Lung (tissue), 12 donors: ENCODE results near the gene KRTAP22-1. TPM values are rescaled to one million over a fixed set of nuclear protein-coding genes. Genes with fewer than 3 reads are reported as not detected.

Experiments used
- ATAC-seq: fragments of 200-7000 bp; cut with Tn5 transposase; one replicate; pipeline ENCODE4 v1.9.1; 2020; ENCODE audit warnings: moderate number of reproducible peaks; ENCODE audit not compliant: insufficient read depth, low FRiP score
- DNase-seq, 3 donors: peaks; one replicate each; pipeline ENCODE4 v3.0.0-alpha.2; 2013 to 2017
- H3K27ac ChIP-seq, 2 donors: one replicate each; pipeline ENCODE4 v1.5.1; 2013; ENCODE audit warnings: mild to moderate bottlenecking in 2 of 2, moderate library complexity in 2 of 2, control low read depth in 1 of 2, inconsistent platforms in 1 of 2, low read depth in 1 of 2, low read length in 1 of 2
- H3K27me3 ChIP-seq, 3 donors: one replicate each; pipeline ENCODE4 v1.5.1; 2013; ENCODE audit warnings: low read length in 2 of 3; ENCODE audit not compliant: control insufficient read depth in 3 of 3, insufficient read depth in 3 of 3
- H3K36me3 ChIP-seq, 4 donors: one replicate each; pipeline ENCODE4 v1.5.1; 2013; ENCODE audit warnings: low read length in 4 of 4, mild to moderate bottlenecking in 1 of 4, moderate library complexity in 1 of 4; ENCODE audit not compliant: control insufficient read depth in 4 of 4, insufficient read depth in 4 of 4
- H3K4me1 ChIP-seq, 5 donors: one replicate each; pipeline ENCODE4 v1.5.1; 2013; ENCODE audit warnings: low read length in 5 of 5, mild to moderate bottlenecking in 2 of 5, moderate library complexity in 1 of 5; ENCODE audit not compliant: control insufficient read depth in 5 of 5, insufficient read depth in 5 of 5
- H3K4me3 ChIP-seq: one replicate; pipeline ENCODE4 v1.5.1; 2013; ENCODE audit warnings: mild to moderate bottlenecking, control low read depth, moderate library complexity
- H3K9ac ChIP-seq, 2 donors: one replicate each; pipeline ENCODE4 v1.5.1; 2013; ENCODE audit warnings: low read length in 2 of 2, control low read depth in 1 of 2; ENCODE audit not compliant: insufficient read depth in 1 of 2
- H3K9me3 ChIP-seq, 4 donors: one replicate each; pipeline ENCODE4 v1.5.1; 2013; ENCODE audit warnings: low read length in 3 of 4, mild to moderate bottlenecking in 1 of 4, moderate library complexity in 1 of 4; ENCODE audit not compliant: control insufficient read depth in 4 of 4, insufficient read depth in 3 of 4
- WGBS, 2 donors: extraction: QIAGEN DNeasy Blood & Tissue Kit; methylation state at CpG; one replicate each; pipeline ENCODE4 v1.1.7; 2013; 5-methylcytosine and 5-hydroxymethylcytosine counted together
- polyA plus RNA-seq, 2 donors: library from polyadenylated mRNA; stranded (reverse); fragments of 200-250 nt; gene quantifications; one replicate each; pipeline ENCODE4 v1.2.1, GENCODE V29; 2013
- total RNA-seq, 2 donors: library from RNA; depleted of rRNA in 1 of 2; stranded (reverse); fragments of >200 nt in 1 of 2; gene quantifications; one replicate each; pipeline ENCODE4 v1.2.1, GENCODE V29; 2014 to 2021
- TF ChIP-seq, protein P1 (sequence below): IDR thresholded peaks from 2 replicates; pipeline ENCODE4 v1.5.1; 2012; ENCODE audit warnings: mild to moderate bottlenecking; ENCODE audit errors: control extremely low read depth, extremely low read depth
- donor health status: control.
- donor health status: control.
- donor health status: Bipolar disorder and iron deficiency.
- donor health status: healthy.
- donor health status: DM: yes; HTN: yes; CAD: no.

The KRTAP22-1 gene
- total and polyA plus RNA-seq, 4 donors = not detected

DNA sequence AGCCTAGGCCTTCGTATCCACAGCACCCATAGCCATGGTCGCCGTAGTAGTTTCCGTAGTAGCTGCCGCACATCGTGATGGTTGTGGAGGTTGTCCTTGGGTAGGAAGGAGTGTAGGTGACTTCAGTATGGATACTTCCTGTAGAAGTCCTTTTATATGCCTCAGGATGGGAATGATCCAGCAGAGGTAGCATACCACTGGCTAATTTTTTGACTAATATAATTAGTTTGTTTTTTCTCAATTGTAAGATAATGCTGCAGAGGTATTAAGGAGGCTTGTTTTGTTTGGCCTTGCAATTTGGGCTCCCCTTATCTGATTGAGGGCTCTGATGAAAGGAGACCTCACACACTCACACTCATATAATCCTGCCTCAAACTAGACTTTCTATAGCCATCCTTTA, 2.1 kb upstream of the KRTAP22-1 start, which contains the start of gene KRTAP6-2:
KRTAP6-2 (minus strand) TSS at position 101 of the 400 bp plus-strand sequence; CDS start at position 73, 28 bp downstream.
- Histone ChIP-seq H3K27ac (no peak within 1 kb of the TSS), H3K36me3 (no peaks in the 10 kb centered on the region), H3K27me3 (no peaks in the 10 kb centered on the region), H3K4me3 (no peak within 1 kb of the TSS), H3K9ac (no peak within 1 kb of the TSS), H3K9me3 (no peaks in the 10 kb centered on the region), H3K4me1 (no peaks in the 10 kb centered on the region)
- ATAC-seq (no peak), DNase-seq (no peak)
- TF ChIP-seq, protein P1, sequence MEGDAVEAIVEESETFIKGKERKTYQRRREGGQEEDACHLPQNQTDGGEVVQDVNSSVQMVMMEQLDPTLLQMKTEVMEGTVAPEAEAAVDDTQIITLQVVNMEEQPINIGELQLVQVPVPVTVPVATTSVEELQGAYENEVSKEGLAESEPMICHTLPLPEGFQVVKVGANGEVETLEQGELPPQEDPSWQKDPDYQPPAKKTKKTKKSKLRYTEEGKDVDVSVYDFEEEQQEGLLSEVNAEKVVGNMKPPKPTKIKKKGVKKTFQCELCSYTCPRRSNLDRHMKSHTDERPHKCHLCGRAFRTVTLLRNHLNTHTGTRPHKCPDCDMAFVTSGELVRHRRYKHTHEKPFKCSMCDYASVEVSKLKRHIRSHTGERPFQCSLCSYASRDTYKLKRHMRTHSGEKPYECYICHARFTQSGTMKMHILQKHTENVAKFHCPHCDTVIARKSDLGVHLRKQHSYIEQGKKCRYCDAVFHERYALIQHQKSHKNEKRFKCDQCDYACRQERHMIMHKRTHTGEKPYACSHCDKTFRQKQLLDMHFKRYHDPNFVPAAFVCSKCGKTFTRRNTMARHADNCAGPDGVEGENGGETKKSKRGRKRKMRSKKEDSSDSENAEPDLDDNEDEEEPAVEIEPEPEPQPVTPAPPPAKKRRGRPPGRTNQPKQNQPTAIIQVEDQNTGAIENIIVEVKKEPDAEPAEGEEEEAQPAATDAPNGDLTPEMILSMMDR = no peak
- WGBS, 2 donors = 95 to 99% methylated on average over 6 of the region's 6 CpGs

DNA sequence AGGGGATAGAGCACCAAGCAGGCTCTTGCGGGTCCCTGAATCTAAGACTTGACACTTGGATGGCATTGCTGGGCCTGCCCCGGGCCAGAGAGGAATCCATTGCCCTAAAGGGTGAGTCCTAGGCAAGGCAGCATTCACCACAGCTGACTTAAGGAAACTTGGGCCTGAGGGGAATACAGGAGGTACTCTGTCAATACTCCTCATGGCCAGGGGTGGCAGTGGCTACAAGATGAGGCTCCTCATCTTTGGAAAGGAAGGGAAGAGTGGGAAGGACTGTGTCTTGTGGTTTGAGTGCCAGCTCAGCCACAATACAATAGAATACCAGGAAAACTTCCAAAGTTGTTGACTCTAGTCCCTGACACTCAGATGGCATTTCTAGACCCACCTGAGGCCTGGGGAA, 5.1 kb downstream of the KRTAP22-1 start:
- ATAC-seq (no peak), DNase-seq (no peak)
- H3K27me3 ChIP-seq = no peaks in the 10 kb centered on the region
- H3K36me3 ChIP-seq = no peaks in the 10 kb centered on the region
- no peak overlapping the region for H3K27ac ChIP-seq
- H3K9ac ChIP-seq = no peak overlapping the region
- no peak overlapping the region for H3K4me3 ChIP-seq
- TF ChIP-seq, protein P1 = no peak
- no peaks in the 10 kb centered on the region for H3K9me3 ChIP-seq
- H3K4me1 ChIP-seq = no peaks in the 10 kb centered on the region
- 88 to 93% methylated on average over 2 of the region's 2 CpGs for WGBS, 2 donors

DNA sequence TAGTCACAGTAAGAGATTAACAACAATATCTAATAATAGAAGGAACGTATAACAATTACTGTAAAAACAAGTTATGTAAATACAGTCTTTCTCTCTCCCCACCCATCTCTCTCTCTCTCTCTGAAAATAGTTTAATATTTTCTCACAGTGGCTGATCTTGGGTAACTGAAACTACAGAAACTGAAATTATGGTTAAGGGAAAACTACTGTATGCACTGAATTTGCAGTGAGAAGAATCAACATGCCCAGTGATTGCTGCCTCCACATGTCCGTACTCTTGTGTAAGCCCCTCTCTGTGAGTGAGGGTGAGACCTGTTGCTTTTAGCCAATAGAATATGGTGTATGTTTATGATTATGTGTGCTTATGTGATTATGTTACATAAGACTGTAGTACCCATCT, 11.2 kb downstream of the KRTAP22-1 start:
- Histone ChIP-seq H3K27me3 (no peaks in the 10 kb centered on the region), H3K9me3 (no peaks in the 10 kb centered on the region), H3K9ac (no peak overlapping the region), H3K27ac (no peak overlapping the region), H3K36me3 (no peaks in the 10 kb centered on the region), H3K4me3 (no peak overlapping the region), H3K4me1 (no peaks in the 10 kb centered on the region)
- 80 to 82% methylated on average over 2 of the region's 2 CpGs for WGBS, 2 donors
- TF ChIP-seq, protein P1 = no peak
- DNase-seq (no peak), ATAC-seq (no peak)

DNA sequence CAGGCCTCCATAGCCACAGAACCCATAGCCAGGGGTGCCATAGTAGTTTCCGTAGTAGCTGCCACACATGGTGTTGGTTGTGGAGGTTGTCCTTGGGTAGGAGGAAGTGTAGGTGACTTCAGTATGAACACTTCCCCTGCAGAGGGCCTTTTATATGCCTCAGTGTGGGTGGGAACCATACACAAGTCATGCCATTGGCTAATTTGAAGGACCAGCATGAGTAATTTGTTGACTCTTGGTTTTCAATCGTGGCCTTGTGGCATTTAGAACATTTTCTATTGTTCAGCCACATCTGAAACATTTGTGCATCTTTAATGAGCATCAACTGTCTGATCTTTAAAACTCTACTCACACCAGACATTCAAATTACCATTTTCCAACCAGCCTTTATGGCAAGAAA, 12.9 kb downstream of the KRTAP22-1 start, which contains the start of gene KRTAP6-1:
KRTAP6-1 (minus strand) TSS at position 95 of the 400 bp plus-strand sequence; CDS start at position 69, 26 bp downstream.
- 71 to 78% methylated on average over 2 of the region's 2 CpGs for WGBS, 2 donors
- no peak within 1 kb of the TSS for H3K9ac ChIP-seq
- H3K4me3 ChIP-seq = no peak within 1 kb of the TSS
- H3K9me3 ChIP-seq = no peaks in the 10 kb centered on the region
- H3K27ac ChIP-seq = no peak within 1 kb of the TSS
- ATAC-seq (no peak), DNase-seq (no peak)
- no peaks in the 10 kb centered on the region for H3K36me3 ChIP-seq
- TF ChIP-seq, protein P1 = no peak
- H3K4me1 ChIP-seq = no peaks in the 10 kb centered on the region
- no peaks in the 10 kb centered on the region for H3K27me3 ChIP-seq
